NK-92 (cell line): ENCODE data around the gene PROB1.

Experiments
- DNase-seq: peaks from one replicate; lab custom pipeline; 2025; ENCODE audit not compliant: unreplicated experiment; lab: John Stamatoyannopoulos, UW

The PROB1 gene

GRCh38 chr5:139341689-139342422, 53.0 kb downstream of the PROB1 start, which contains the start of gene PAIP2:
Gene PAIP2 (plus strand): TSS chr5:139341854. CDS start chr5:139363785, 21,931 bp downstream.
- DNase-seq = peak; percentile 88

- DNase-seq = no peak
Observed at GRCh38 chr5:139341187-139341688, 53.7 kb downstream of the PROB1 start.
